Omental fat pad (tissue), 4 donors: ENCODE data around the gene GUCY2F. TPM values are rescaled to one million over a fixed set of nuclear protein-coding genes. Genes with fewer than 3 reads are reported as not detected.

Experiments used
- ATAC-seq: fragments of 150-250 bp; one replicate; pipeline ENCODE4 v1.9.1; 2016; ENCODE audit warnings: mild to moderate bottlenecking, moderate library complexity; ENCODE audit not compliant: low FRiP score
- DNase-seq: peaks from one replicate; pipeline ENCODE4 v3.0.0-alpha.2; 2019; ENCODE audit warnings: low spot score
- total RNA-seq, 4 donors: library from RNA; depleted of rRNA; stranded (reverse); fragments of >200 nt; gene quantifications; one replicate each; pipeline ENCODE4 v1.1.0, GENCODE V29; 2016
- TF ChIP-seq, protein P1 (sequence below), 3 donors: fragments of 450-650 bp; IDR thresholded peaks; one replicate each; pipeline ENCODE4 v1.5.1; 2016 to 2017; ENCODE audit warnings: antibody characterized with exemption in 3 of 3, mild to moderate bottlenecking in 3 of 3, moderate library complexity in 2 of 3

GUCY2F gene
- not detected for total RNA-seq

DNA sequence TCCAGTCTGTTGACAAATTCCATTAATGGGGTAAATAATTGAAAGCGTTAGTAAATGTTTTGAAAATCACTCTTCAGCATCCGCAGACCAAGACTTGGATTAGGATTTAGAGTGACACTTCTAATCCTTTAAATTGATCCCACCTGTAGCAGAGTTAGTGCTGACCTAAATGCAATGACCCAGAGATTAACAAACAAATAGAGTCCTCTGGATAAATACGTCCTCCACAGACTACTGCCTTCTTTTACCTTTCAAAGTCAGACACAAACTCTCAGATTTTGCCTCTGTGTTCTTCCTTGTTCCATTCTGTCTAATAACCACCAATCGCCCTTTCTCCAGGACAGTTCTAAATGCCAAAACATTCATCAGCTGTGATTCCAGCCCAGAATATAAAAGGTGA, at the start of gene GUCY2F:
Gene GUCY2F, minus strand, starts transcription at position 101 of the 400 bp plus-strand sequence. CDS start 6,150 bp downstream, outside the sequence.
- no peak for ATAC-seq
- TF ChIP-seq, protein P1, sequence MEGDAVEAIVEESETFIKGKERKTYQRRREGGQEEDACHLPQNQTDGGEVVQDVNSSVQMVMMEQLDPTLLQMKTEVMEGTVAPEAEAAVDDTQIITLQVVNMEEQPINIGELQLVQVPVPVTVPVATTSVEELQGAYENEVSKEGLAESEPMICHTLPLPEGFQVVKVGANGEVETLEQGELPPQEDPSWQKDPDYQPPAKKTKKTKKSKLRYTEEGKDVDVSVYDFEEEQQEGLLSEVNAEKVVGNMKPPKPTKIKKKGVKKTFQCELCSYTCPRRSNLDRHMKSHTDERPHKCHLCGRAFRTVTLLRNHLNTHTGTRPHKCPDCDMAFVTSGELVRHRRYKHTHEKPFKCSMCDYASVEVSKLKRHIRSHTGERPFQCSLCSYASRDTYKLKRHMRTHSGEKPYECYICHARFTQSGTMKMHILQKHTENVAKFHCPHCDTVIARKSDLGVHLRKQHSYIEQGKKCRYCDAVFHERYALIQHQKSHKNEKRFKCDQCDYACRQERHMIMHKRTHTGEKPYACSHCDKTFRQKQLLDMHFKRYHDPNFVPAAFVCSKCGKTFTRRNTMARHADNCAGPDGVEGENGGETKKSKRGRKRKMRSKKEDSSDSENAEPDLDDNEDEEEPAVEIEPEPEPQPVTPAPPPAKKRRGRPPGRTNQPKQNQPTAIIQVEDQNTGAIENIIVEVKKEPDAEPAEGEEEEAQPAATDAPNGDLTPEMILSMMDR (IDR thresholded peaks at IDR 0.05): no peak
- DNase-seq: no peak

DNA sequence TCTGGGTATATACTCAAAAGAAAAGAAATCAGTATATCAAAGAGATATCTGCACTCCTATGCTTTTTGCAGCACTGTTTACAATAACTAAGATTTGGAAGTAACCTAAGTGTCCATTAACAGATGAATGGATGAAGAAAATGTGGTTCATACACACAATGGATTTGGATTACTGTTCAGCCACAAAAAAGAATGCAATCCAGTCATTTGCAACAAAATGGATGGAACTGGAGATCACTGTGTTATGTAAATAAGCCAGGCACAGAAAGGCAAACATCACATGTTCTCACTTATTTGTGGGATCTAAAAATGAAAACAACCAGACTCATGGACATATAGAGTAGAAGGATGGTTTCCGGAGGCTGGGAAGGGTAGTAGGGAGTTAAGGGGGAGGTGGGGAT, 37.1 kb upstream of the GUCY2F start:
- TF ChIP-seq, protein P1 (IDR thresholded peaks at IDR 0.05): no peak
- DNase-seq (no peak), ATAC-seq (no peak)

- no peak for DNase-seq
- TF ChIP-seq, protein P1 (IDR thresholded peaks at IDR 0.05): no peak
Measured at GRCh38 chrX:109511113-109511512, 29.2 kb upstream of the GUCY2F start.

GRCh38 chrX:109508915-109509314, 27.0 kb upstream of the GUCY2F start:
- TF ChIP-seq, protein P1 (IDR thresholded peaks at IDR 0.05): no peak
- ATAC-seq: no peak
- DNase-seq: no peak

More at GRCh38 chrX:109511113-109511512, 29.2 kb upstream of the GUCY2F start:
- ATAC-seq: no peak

DNA sequence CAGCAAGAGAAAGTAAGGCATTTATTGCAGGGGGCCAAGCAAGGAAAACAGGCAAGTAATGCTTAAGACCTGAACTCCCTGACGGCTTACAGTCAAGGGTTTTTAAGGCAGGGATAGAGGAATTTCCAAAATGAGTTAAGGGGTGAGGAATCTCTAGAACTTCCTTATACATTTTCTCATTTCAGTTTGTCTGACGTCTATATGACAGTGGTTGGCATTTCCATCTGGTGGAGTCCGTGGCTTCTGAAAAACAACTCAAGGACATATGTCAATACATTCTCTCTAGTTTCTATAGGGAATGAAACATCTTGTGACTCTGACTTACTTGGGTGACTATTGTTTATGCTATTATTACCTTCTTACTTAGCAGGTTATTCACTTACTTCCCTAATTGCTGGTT, 19.3 kb upstream of the GUCY2F start:
- ATAC-seq (no peak), DNase-seq (no peak)
- TF ChIP-seq, protein P1 (IDR thresholded peaks at IDR 0.05): no peak

- no peak for DNase-seq
- TF ChIP-seq, protein P1 (IDR thresholded peaks at IDR 0.05): no peak
- no peak for ATAC-seq
Measured at GRCh38 chrX:109498434-109498833, 16.5 kb upstream of the GUCY2F start.

GRCh38 chrX:109489174-109489573, 7.3 kb upstream of the GUCY2F start:
- TF ChIP-seq, protein P1 (IDR thresholded peaks at IDR 0.05): no peak
- no peak for ATAC-seq
- no peak for DNase-seq
